ENCODE measurements around the gene CFAP65.

The CFAP65 gene

GRCh38 chr2:218970894-218971293 lies 70.4 kb downstream of the CFAP65 start:
- DNase-seq (ENCODE audit: insufficient read length, low spot score) (no peak), FAIRE-seq (no peak)
- no peak for TF ChIP-seq POU2F2 (IDR thresholded peaks at IDR 0.05; ENCODE audit: low read depth, low read length)
- TF ChIP-seq POLR2AphosphoS5 (IDR thresholded peaks at IDR 0.05; ENCODE audit: low read depth, low read length): no peak
- TF ChIP-seq SPI1 (IDR thresholded peaks at IDR 0.05; ENCODE audit: low read depth, low read length): no peak
- no peak for TF ChIP-seq POLR2A (IDR thresholded peaks at IDR 0.05; ENCODE audit: low read depth, low read length)
- TF ChIP-seq PAX5 (IDR thresholded peaks at IDR 0.05; ENCODE audit: insufficient read depth, low read length, severe bottlenecking): no peak
- no peak for TF ChIP-seq TAF1 (IDR thresholded peaks at IDR 0.05; ENCODE audit: low read depth, low read length)

- TF ChIP-seq PAX5 (IDR thresholded peaks at IDR 0.05; ENCODE audit: insufficient read depth, low read length, severe bottlenecking) (no peak), TAF1 (IDR thresholded peaks at IDR 0.05; ENCODE audit: low read depth, low read length) (no peak), POLR2A (IDR thresholded peaks at IDR 0.05; ENCODE audit: low read depth, low read length) (no peak), POLR2AphosphoS5 (IDR thresholded peaks at IDR 0.05; ENCODE audit: low read depth, low read length) (no peak), SPI1 (IDR thresholded peaks at IDR 0.05; ENCODE audit: low read depth, low read length) (no peak), POU2F2 (IDR thresholded peaks at IDR 0.05; ENCODE audit: low read depth, low read length) (no peak)
- DNase-seq (ENCODE audit: insufficient read length, low spot score) (no peak), FAIRE-seq (no peak)
Measured at GRCh38 chr2:218964041-218964771, 77.1 kb downstream of the CFAP65 start.

GRCh38 chr2:218963601-218964000 lies 77.7 kb downstream of the CFAP65 start:
- FAIRE-seq (no peak), DNase-seq (ENCODE audit: insufficient read length, low spot score) (no peak)
- TF ChIP-seq POLR2AphosphoS5 (IDR thresholded peaks at IDR 0.05; ENCODE audit: low read depth, low read length) (no peak), SPI1 (IDR thresholded peaks at IDR 0.05; ENCODE audit: low read depth, low read length) (no peak), PAX5 (IDR thresholded peaks at IDR 0.05; ENCODE audit: insufficient read depth, low read length, severe bottlenecking) (no peak), POU2F2 (IDR thresholded peaks at IDR 0.05; ENCODE audit: low read depth, low read length) (no peak), TAF1 (IDR thresholded peaks at IDR 0.05; ENCODE audit: low read depth, low read length) (no peak), POLR2A (IDR thresholded peaks at IDR 0.05; ENCODE audit: low read depth, low read length) (no peak)

- DNase-seq (ENCODE audit: insufficient read length, low spot score) (no peak), FAIRE-seq (no peak)
- TF ChIP-seq POLR2AphosphoS5 (IDR thresholded peaks at IDR 0.05; ENCODE audit: low read depth, low read length) (no peak), SPI1 (IDR thresholded peaks at IDR 0.05; ENCODE audit: low read depth, low read length) (no peak), TAF1 (IDR thresholded peaks at IDR 0.05; ENCODE audit: low read depth, low read length) (no peak), POLR2A (IDR thresholded peaks at IDR 0.05; ENCODE audit: low read depth, low read length) (no peak), POU2F2 (IDR thresholded peaks at IDR 0.05; ENCODE audit: low read depth, low read length) (no peak), PAX5 (IDR thresholded peaks at IDR 0.05; ENCODE audit: insufficient read depth, low read length, severe bottlenecking) (no peak)
Measured at GRCh38 chr2:218962859-218963492, 78.3 kb downstream of the CFAP65 start.

- no peak for DNase-seq (ENCODE audit: insufficient read length, low spot score)
- TF ChIP-seq PAX5 (IDR thresholded peaks at IDR 0.05; ENCODE audit: insufficient read depth, low read length, severe bottlenecking): no peak
- no peak for TF ChIP-seq POU2F2 (IDR thresholded peaks at IDR 0.05; ENCODE audit: low read depth, low read length)
- TF ChIP-seq TAF1 (IDR thresholded peaks at IDR 0.05; ENCODE audit: low read depth, low read length): no peak
- TF ChIP-seq SPI1 (IDR thresholded peaks at IDR 0.05; ENCODE audit: low read depth, low read length): no peak
- TF ChIP-seq POLR2A (IDR thresholded peaks at IDR 0.05; ENCODE audit: low read depth, low read length): no peak
- TF ChIP-seq POLR2AphosphoS5 (IDR thresholded peaks at IDR 0.05; ENCODE audit: low read depth, low read length): no peak
Measured at GRCh38 chr2:218961651-218962570, 79.4 kb downstream of the CFAP65 start.

GRCh38 chr2:218961229-218961628 lies 80.1 kb downstream of the CFAP65 start:
- FAIRE-seq (no peak), DNase-seq (ENCODE audit: insufficient read length, low spot score) (no peak)
- TF ChIP-seq TAF1 (IDR thresholded peaks at IDR 0.05; ENCODE audit: low read depth, low read length): no peak

More at GRCh38 chr2:218961651-218962570, 79.4 kb downstream of the CFAP65 start:
- FAIRE-seq: no peak

- TF ChIP-seq PAX5 (IDR thresholded peaks at IDR 0.05; ENCODE audit: insufficient read depth, low read length, severe bottlenecking): no peak
- TF ChIP-seq TAF1 (IDR thresholded peaks at IDR 0.05; ENCODE audit: low read depth, low read length): no peak
- no peak for TF ChIP-seq POU2F2 (IDR thresholded peaks at IDR 0.05; ENCODE audit: low read depth, low read length)
- TF ChIP-seq SPI1 (IDR thresholded peaks at IDR 0.05; ENCODE audit: low read depth, low read length): no peak
- TF ChIP-seq POLR2AphosphoS5 (IDR thresholded peaks at IDR 0.05; ENCODE audit: low read depth, low read length): no peak
- FAIRE-seq (no peak), DNase-seq (ENCODE audit: insufficient read length, low spot score) (no peak)
Measured at GRCh38 chr2:218960309-218961165, 80.8 kb downstream of the CFAP65 start.

- TF ChIP-seq PAX5 (IDR thresholded peaks at IDR 0.05; ENCODE audit: insufficient read depth, low read length, severe bottlenecking): no peak
- no peak for TF ChIP-seq SPI1 (IDR thresholded peaks at IDR 0.05; ENCODE audit: low read depth, low read length)
- TF ChIP-seq POU2F2 (IDR thresholded peaks at IDR 0.05; ENCODE audit: low read depth, low read length): no peak
- TF ChIP-seq POLR2AphosphoS5 (IDR thresholded peaks at IDR 0.05; ENCODE audit: low read depth, low read length): no peak
- TF ChIP-seq POLR2A (IDR thresholded peaks at IDR 0.05; ENCODE audit: low read depth, low read length): no peak
- TF ChIP-seq TAF1 (IDR thresholded peaks at IDR 0.05; ENCODE audit: low read depth, low read length): no peak
- no peak for DNase-seq (ENCODE audit: insufficient read length, low spot score)
- FAIRE-seq: no peak
Measured at GRCh38 chr2:218959761-218960308, 81.5 kb downstream of the CFAP65 start.
